GM21515 (cell line): ENCODE data around the gene SAMHD1.
"Not testable (repeated sequence)": the region's sequence is repeated elsewhere in the genome, so short reads cannot be mapped to it uniquely, and the experiment has no call there.

Experiments
- ATAC-seq: cut with Tn5 transposase; IDR thresholded peaks from one replicate; pipeline ENCODE4 v1.9.1; 2021; ENCODE audit not compliant: unreplicated experiment

The SAMHD1 gene

GRCh38 chr20:36917943-36918342 is 33.6 kb downstream of the SAMHD1 start:
- ATAC-seq = no peak

GRCh38 chr20:36917240-36917639 is 34.3 kb downstream of the SAMHD1 start:
- ATAC-seq = no peak

GRCh38 chr20:36916199-36916598 is 35.3 kb downstream of the SAMHD1 start:
- ATAC-seq = no peak

GRCh38 chr20:36908603-36909002 is 42.9 kb downstream of the SAMHD1 start:
- ATAC-seq = no peak

- ATAC-seq = not testable (repeated sequence)
Measured at GRCh38 chr20:36906086-36906485, 45.4 kb downstream of the SAMHD1 start.

GRCh38 chr20:36905566-36905965 is 45.9 kb downstream of the SAMHD1 start:
- not testable (repeated sequence) for ATAC-seq

GRCh38 chr20:36904690-36905089 is 46.8 kb downstream of the SAMHD1 start:
- ATAC-seq = no peak

- ATAC-seq = no peak
Measured at GRCh38 chr20:36895036-36895435, 56.5 kb downstream of the SAMHD1 start.

GRCh38 chr20:36893801-36894200 is 57.7 kb downstream of the SAMHD1 start:
- no peak for ATAC-seq

GRCh38 chr20:36891211-36891610 is 60.3 kb downstream of the SAMHD1 start:
- no peak for ATAC-seq

GRCh38 chr20:36890586-36890985 is 60.9 kb downstream of the SAMHD1 start:
- no peak for ATAC-seq

GRCh38 chr20:36888880-36889516 is 62.5 kb downstream of the SAMHD1 start:
- ATAC-seq = no peak

GRCh38 chr20:36887752-36888090 is 63.8 kb downstream of the SAMHD1 start:
- no peak for ATAC-seq

- no peak for ATAC-seq
Measured at GRCh38 chr20:36886859-36887751, 64.4 kb downstream of the SAMHD1 start.

GRCh38 chr20:36885356-36885755 is 66.2 kb downstream of the SAMHD1 start:
- no peak for ATAC-seq

GRCh38 chr20:36883977-36884535 is 67.5 kb downstream of the SAMHD1 start:
- no peak for ATAC-seq

- no peak for ATAC-seq
Measured at GRCh38 chr20:36881888-36882287, 69.6 kb downstream of the SAMHD1 start.

- no peak for ATAC-seq
Measured at GRCh38 chr20:36881331-36881730, 70.2 kb downstream of the SAMHD1 start.

- no peak for ATAC-seq
Measured at GRCh38 chr20:36880741-36881250, 70.7 kb downstream of the SAMHD1 start.

GRCh38 chr20:36878941-36879340 is 72.6 kb downstream of the SAMHD1 start:
- ATAC-seq = no peak

- ATAC-seq = no peak
Measured at GRCh38 chr20:36876473-36876833, 75.1 kb downstream of the SAMHD1 start.
